Spleen (tissue), 11 donors: ENCODE data around the gene CLEC4D. TPM values are rescaled to one million over a fixed set of nuclear protein-coding genes. Genes with fewer than 3 reads are reported as not detected.

Experiments
- DNase-seq: peaks from one replicate; pipeline ENCODE4 v3.0.0-alpha.2; 2020
- H3K27ac ChIP-seq, 8 donors: fragments of 200-600 bp; sonication (generic) in 7 of 8; 1 replicate in 4 of 8; 2 replicates in 4 of 8; pipeline versions ENCODE4 v1.5.0 to v1.8.0; 2016 to 2021; ENCODE audit warnings: inconsistent platforms in 4 of 8, mild to moderate bottlenecking in 4 of 8, moderate library complexity in 1 of 8
- H3K27me3 ChIP-seq, 7 donors: fragments of 200-600 bp; sonication (generic) in 6 of 7; replicated peaks in 1 of 7; 1 replicate in 4 of 7; 2 replicates in 3 of 7; pipeline versions ENCODE4 v1.5.0 to v1.8.0; 2016 to 2021; ENCODE audit warnings: inconsistent platforms in 3 of 7, mild to moderate bottlenecking in 1 of 7
- H3K36me3 ChIP-seq, 6 donors: fragments of 200-600 bp; sonication (generic) in 5 of 6; 1 replicate in 4 of 6; 2 replicates in 2 of 6; pipeline versions ENCODE4 v1.5.0 to v1.8.0; 2016 to 2021; ENCODE audit warnings: inconsistent platforms in 2 of 6
- H3K4me1 ChIP-seq, 6 donors: fragments of 200-600 bp; sonication (generic) in 5 of 6; 1 replicate in 3 of 6; 2 replicates in 3 of 6; pipeline versions ENCODE4 v1.5.0 to v1.8.0; 2016 to 2021; ENCODE audit warnings: inconsistent platforms in 3 of 6
- H3K4me3 ChIP-seq, 8 donors: fragments of 200-600 bp; sonication (generic) in 7 of 8; 1 replicate in 4 of 8; 2 replicates in 4 of 8; pipeline versions ENCODE4 v1.5.0 to v1.8.0; 2016 to 2021; ENCODE audit warnings: inconsistent platforms in 4 of 8, mild to moderate bottlenecking in 4 of 8, moderate library complexity in 2 of 8
- H3K9me3 ChIP-seq, 8 donors: fragments of 200-600 bp; sonication (generic) in 7 of 8; 1 replicate in 4 of 8; 2 replicates in 4 of 8; pipeline versions ENCODE4 v1.5.0 to v1.8.0; 2016 to 2021; ENCODE audit warnings: inconsistent platforms in 4 of 8
- CTCF ChIP-seq, 11 experiments: fragments of 200-600 bp in 7 of 11; fragments of 450-650 bp in 4 of 11; sonication (generic) in 4 of 11; IDR thresholded peaks in 8 of 11; conservative IDR thresholded peaks in 3 of 11; 1 replicate in 7 of 11; 2 replicates in 4 of 11; pipeline versions ENCODE4 v1.4.0 to v1.8.0; 2016 to 2021; ENCODE audit warnings: antibody characterized with exemption in 11 of 11, inconsistent platforms in 4 of 11, mild to moderate bottlenecking in 1 of 11
- POLR2A ChIP-seq, 3 donors: fragments of 450-650 bp; IDR thresholded peaks; one replicate each; pipeline ENCODE4 v1.5.1; 2017; ENCODE audit warnings: antibody characterized with exemption in 3 of 3, mild to moderate bottlenecking in 1 of 3
- POLR2AphosphoS5 ChIP-seq, 3 donors: sonication (generic); formaldehyde crosslinking; IDR thresholded peaks; one replicate each; pipeline ENCODE4 v1.5.1; 2017; ENCODE audit warnings: antibody characterized with exemption in 3 of 3
- WGBS, 5 donors: extraction: QIAGEN DNeasy Blood & Tissue Kit in 3 of 5; methylation state at CpG; one replicate each; pipeline versions ENCODE4 v1.1.5 to v1.1.7; 2013 to 2018; 5-methylcytosine and 5-hydroxymethylcytosine counted together
- intact Hi-C: fragments of 100-400 bp; cut with DNase I; formaldehyde crosslinking; loops from one replicate; pipeline ENCODE4 v1.15.0; 2023; ENCODE audit warnings: low total_unique reads
- polyA plus RNA-seq, 3 donors: library from polyadenylated mRNA; stranded (reverse); fragments of 200-250 nt; gene quantifications; one replicate each; pipeline ENCODE4 v1.2.1, GENCODE V29; 2013
- total RNA-seq, 7 donors: library from RNA; depleted of rRNA in 3 of 7; stranded (reverse); fragments of >200 nt in 3 of 7; fragmentation: NEBNext Ultra II Directional in 4 of 7; extraction: Animal tissue kit (Norgen Biotek cat#: 25700) in 4 of 7; gene quantifications; one replicate each; pipeline versions ENCODE4 v1.1.0 to v1.2.1, GENCODE V29; 2016 to 2021
- donor health status: healthy with polysubstance abuse.
- donor health status: DM: no; HTN: no; CAD: no; lungs with moderate emphysema.
- donor health status: DM: no; HTN: no; CAD: no.
- donor health status: Bipolar disorder and iron deficiency.
- donor health status: healthy.
- donor health status: DM: no; HTN: no; CAD: no.
- donor health status: DM: yes; HTN: yes; CAD: no.

CLEC4D gene
- total and polyA plus RNA-seq, 10 donors, result 0.62 to 24.9 (median 8.4) TPM

- no peak for TF ChIP-seq CTCF (IDR thresholded peaks at IDR 0.05 in 8 of 11, conservative IDR thresholded peaks at IDR 0.05 in 3 of 11)
- TF ChIP-seq POLR2AphosphoS5 (IDR thresholded peaks at IDR 0.05), result no peak
- TF ChIP-seq POLR2A (IDR thresholded peaks at IDR 0.05), result no peak
- no peak for DNase-seq
- H3K27me3 ChIP-seq, result peaks cover 0 to 15% (median 0%) of the 10 kb centered on the region in 7 donors
- H3K4me1 ChIP-seq, result no peaks in the 10 kb centered on the region
- no peaks in the 10 kb centered on the region for H3K36me3 ChIP-seq
- intact Hi-C loops, result no loop called here
- no peak overlapping the region for H3K27ac ChIP-seq
- H3K4me3 ChIP-seq, result no peak overlapping the region
- H3K9me3 ChIP-seq, result no peaks in the 10 kb centered on the region
These were observed 37.6 kb upstream of the CLEC4D start for GRCh38 chr12:8475508-8476203.

GRCh38 chr12:8482571-8483061 lies 30.7 kb upstream of the CLEC4D start:
- DNase-seq, result no peak
- Histone ChIP-seq H3K4me1 (no peaks in the 10 kb centered on the region), H3K27me3 (peaks cover 0 to 35% (median 3%) of the 10 kb centered on the region in 7 donors), H3K4me3 (no peak overlapping the region), H3K27ac (no peak overlapping the region), H3K9me3 (peaks cover 0 to 2% (median 0%) of the 10 kb centered on the region in 8 donors), H3K36me3 (no peaks in the 10 kb centered on the region)
- intact Hi-C loops, result no loop called here
- TF ChIP-seq POLR2AphosphoS5 (IDR thresholded peaks at IDR 0.05) (no peak), CTCF (IDR thresholded peaks at IDR 0.05 in 8 of 11, conservative IDR thresholded peaks at IDR 0.05 in 3 of 11) (no peak), POLR2A (IDR thresholded peaks at IDR 0.05) (no peak)
- whole genome bisulfite sequencing, 5 donors, result 70 to 90% (median 81%) methylated on average over 2 of the region's 2 CpGs

- TF ChIP-seq POLR2AphosphoS5 (IDR thresholded peaks at IDR 0.05) (no peak), POLR2A (IDR thresholded peaks at IDR 0.05) (no peak), CTCF (IDR thresholded peaks at IDR 0.05 in 8 of 11, conservative IDR thresholded peaks at IDR 0.05 in 3 of 11) (no peak)
- H3K9me3 ChIP-seq, result peaks cover 0 to 3% (median 0%) of the 10 kb centered on the region in 8 donors
- H3K27ac ChIP-seq, result no peak overlapping the region
- H3K4me3 ChIP-seq, result no peak overlapping the region
- DNase-seq, result no peak
- H3K27me3 ChIP-seq, result peaks cover 0 to 35% (median 3%) of the 10 kb centered on the region in 7 donors
- no peaks in the 10 kb centered on the region for H3K4me1 ChIP-seq
- H3K36me3 ChIP-seq, result no peaks in the 10 kb centered on the region
- intact Hi-C loops, result no loop called here
These were observed 30.2 kb upstream of the CLEC4D start for GRCh38 chr12:8483079-8483478.

GRCh38 chr12:8491646-8492530 lies 21.4 kb upstream of the CLEC4D start:
- no peak for DNase-seq
- Histone ChIP-seq H3K27ac (peak overlapping the region in 6 of 8 donors; percentile 49 to 83 (median 81)), H3K27me3 (peaks cover 0 to 11% (median 0%) of the 10 kb centered on the region in 7 donors), H3K4me1 (peaks cover 0 to 28% (median 11%) of the 10 kb centered on the region in 6 donors), H3K36me3 (no peaks in the 10 kb centered on the region), H3K9me3 (peaks cover 0 to 7% (median 0%) of the 10 kb centered on the region in 8 donors), H3K4me3 (no peak overlapping the region)
- intact Hi-C loops, result no loop called here
- TF ChIP-seq POLR2A (IDR thresholded peaks at IDR 0.05) (no peak), POLR2AphosphoS5 (IDR thresholded peaks at IDR 0.05) (no peak), CTCF (IDR thresholded peaks at IDR 0.05 in 8 of 11, conservative IDR thresholded peaks at IDR 0.05 in 3 of 11) (no peak)
- WGBS, 5 donors, result 64 to 72% (median 70%) methylated on average over 5 of the region's 5 CpGs
